Measurements from ENCODE around the gene KCNG2.

DNA sequence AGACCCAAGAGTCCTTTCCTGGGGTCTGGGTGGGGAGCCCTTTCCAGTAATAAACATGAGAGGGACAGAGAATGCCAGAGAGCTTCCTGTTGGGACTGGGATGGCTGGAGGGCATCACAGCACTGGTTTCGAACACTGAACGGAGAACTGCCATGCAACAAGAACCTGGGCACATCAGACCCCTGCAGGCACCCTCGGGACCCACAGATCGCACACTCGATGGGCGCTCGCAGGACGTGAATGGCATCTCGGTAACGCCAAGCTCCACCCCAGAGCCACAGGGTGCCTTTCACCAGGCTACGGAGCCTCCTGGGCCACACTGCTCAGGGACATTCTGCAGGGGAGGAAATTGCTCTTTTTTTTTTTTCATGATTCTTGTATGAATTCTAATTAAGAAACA lies 128.6 kb downstream of the KCNG2 start:
- TF ChIP-seq, protein P1, sequence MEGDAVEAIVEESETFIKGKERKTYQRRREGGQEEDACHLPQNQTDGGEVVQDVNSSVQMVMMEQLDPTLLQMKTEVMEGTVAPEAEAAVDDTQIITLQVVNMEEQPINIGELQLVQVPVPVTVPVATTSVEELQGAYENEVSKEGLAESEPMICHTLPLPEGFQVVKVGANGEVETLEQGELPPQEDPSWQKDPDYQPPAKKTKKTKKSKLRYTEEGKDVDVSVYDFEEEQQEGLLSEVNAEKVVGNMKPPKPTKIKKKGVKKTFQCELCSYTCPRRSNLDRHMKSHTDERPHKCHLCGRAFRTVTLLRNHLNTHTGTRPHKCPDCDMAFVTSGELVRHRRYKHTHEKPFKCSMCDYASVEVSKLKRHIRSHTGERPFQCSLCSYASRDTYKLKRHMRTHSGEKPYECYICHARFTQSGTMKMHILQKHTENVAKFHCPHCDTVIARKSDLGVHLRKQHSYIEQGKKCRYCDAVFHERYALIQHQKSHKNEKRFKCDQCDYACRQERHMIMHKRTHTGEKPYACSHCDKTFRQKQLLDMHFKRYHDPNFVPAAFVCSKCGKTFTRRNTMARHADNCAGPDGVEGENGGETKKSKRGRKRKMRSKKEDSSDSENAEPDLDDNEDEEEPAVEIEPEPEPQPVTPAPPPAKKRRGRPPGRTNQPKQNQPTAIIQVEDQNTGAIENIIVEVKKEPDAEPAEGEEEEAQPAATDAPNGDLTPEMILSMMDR (IDR thresholded peaks at IDR 0.05; ENCODE audit: low read depth, low read length) = no peak
- no peak for TF ChIP-seq EZH2phosphoT487 (IDR thresholded peaks at IDR 0.05; ENCODE audit: low read depth)
